ENCODE results near the gene PHYKPL.

The PHYKPL gene

GRCh38 chr5:178189433-178189832 is 43.2 kb downstream of the PHYKPL start:
- no peaks in the 10 kb centered on the region for H3F3A ChIP-seq (ENCODE audit: insufficient read depth)
- H3K27me3 ChIP-seq (ENCODE audit: low read length), result no peaks in the 10 kb centered on the region
- no peaks in the 10 kb centered on the region for H3K9me3 ChIP-seq (ENCODE audit: insufficient read depth, low read length)
- H3K36me3 ChIP-seq (ENCODE audit: low read length), result no peaks in the 10 kb centered on the region
- H3K4me3 ChIP-seq (ENCODE audit: insufficient read depth, low read length, poor library complexity, severe bottlenecking), result no peak overlapping the region
- H4K20me1 ChIP-seq (ENCODE audit: low read depth, low read length), result no peaks in the 10 kb centered on the region
- no peak overlapping the region for H3K27ac ChIP-seq (ENCODE audit: low read depth, low read length)
- TF ChIP-seq, protein P1, sequence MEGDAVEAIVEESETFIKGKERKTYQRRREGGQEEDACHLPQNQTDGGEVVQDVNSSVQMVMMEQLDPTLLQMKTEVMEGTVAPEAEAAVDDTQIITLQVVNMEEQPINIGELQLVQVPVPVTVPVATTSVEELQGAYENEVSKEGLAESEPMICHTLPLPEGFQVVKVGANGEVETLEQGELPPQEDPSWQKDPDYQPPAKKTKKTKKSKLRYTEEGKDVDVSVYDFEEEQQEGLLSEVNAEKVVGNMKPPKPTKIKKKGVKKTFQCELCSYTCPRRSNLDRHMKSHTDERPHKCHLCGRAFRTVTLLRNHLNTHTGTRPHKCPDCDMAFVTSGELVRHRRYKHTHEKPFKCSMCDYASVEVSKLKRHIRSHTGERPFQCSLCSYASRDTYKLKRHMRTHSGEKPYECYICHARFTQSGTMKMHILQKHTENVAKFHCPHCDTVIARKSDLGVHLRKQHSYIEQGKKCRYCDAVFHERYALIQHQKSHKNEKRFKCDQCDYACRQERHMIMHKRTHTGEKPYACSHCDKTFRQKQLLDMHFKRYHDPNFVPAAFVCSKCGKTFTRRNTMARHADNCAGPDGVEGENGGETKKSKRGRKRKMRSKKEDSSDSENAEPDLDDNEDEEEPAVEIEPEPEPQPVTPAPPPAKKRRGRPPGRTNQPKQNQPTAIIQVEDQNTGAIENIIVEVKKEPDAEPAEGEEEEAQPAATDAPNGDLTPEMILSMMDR (IDR thresholded peaks at IDR 0.05; ENCODE audit: insufficient read depth, low read length, poor library complexity, severe bottlenecking), result no peak
- no peak for TF ChIP-seq EZH2phosphoT487 (conservative IDR thresholded peaks at IDR 0.05; ENCODE audit: low read length)
- H2AFZ ChIP-seq (ENCODE audit: low read depth, low read length, severe bottlenecking), result no peak overlapping the region
- H3K9ac ChIP-seq (ENCODE audit: low read length), result no peak overlapping the region
- no peaks in the 10 kb centered on the region for H3K79me2 ChIP-seq (ENCODE audit: insufficient read depth, low read length)
- H3K4me2 ChIP-seq (ENCODE audit: low read depth, low read length, poor library complexity, severe bottlenecking), result no peak overlapping the region
- H3K9me2 ChIP-seq (replicated peaks; ENCODE audit: insufficient read depth, low read length), result no peaks in the 10 kb centered on the region

GRCh38 chr5:178187014-178187413 is 45.6 kb downstream of the PHYKPL start, which contains the start of gene GMCL2:
TSS of gene GMCL2 (minus strand) at chr5:178187371. CDS start at chr5:178187299, 72 bp downstream.
- no peak within 1 kb of the TSS for H3K4me3 ChIP-seq (ENCODE audit: insufficient read depth, low read length, poor library complexity, severe bottlenecking)
- H3K79me2 ChIP-seq (ENCODE audit: insufficient read depth, low read length), result no peaks in the 10 kb centered on the region
- H3F3A ChIP-seq (ENCODE audit: insufficient read depth), result no peaks in the 10 kb centered on the region
- no peak within 1 kb of the TSS for H3K4me2 ChIP-seq (ENCODE audit: low read depth, low read length, poor library complexity, severe bottlenecking)
- no peaks in the 10 kb centered on the region for H3K36me3 ChIP-seq (ENCODE audit: low read length)
- H2AFZ ChIP-seq (ENCODE audit: low read depth, low read length, severe bottlenecking), result no peak within 1 kb of the TSS
- no peaks in the 10 kb centered on the region for H3K9me3 ChIP-seq (ENCODE audit: insufficient read depth, low read length)
- H3K9ac ChIP-seq (ENCODE audit: low read length), result no peak within 1 kb of the TSS
- no peak for TF ChIP-seq EZH2phosphoT487 (conservative IDR thresholded peaks at IDR 0.05; ENCODE audit: low read length)
- TF ChIP-seq, protein P1 (IDR thresholded peaks at IDR 0.05; ENCODE audit: insufficient read depth, low read length, poor library complexity, severe bottlenecking), result no peak
- no peaks in the 10 kb centered on the region for H3K27me3 ChIP-seq (ENCODE audit: low read length)
- no peak within 1 kb of the TSS for H3K27ac ChIP-seq (ENCODE audit: low read depth, low read length)
- H4K20me1 ChIP-seq (ENCODE audit: low read depth, low read length), result no peaks in the 10 kb centered on the region
- H3K9me2 ChIP-seq (replicated peaks; ENCODE audit: insufficient read depth, low read length), result no peaks in the 10 kb centered on the region

DNA sequence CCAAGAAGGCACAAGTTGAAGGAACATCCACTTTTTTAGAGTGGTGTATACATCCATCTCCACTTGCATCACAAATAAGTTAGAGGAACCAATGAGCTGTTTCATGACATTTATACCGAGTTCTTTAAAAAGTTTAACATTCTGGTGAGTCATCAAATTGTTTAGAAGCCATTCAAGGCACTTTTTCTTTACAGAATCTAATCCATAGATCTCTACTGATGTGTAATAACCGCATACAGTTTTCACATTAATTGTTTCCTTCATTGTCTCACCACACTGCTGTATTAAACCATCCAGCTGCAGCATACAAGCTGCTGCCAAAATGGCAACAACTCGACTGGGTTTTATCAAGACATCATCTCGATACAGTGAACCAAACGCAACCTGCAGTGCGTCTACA is 46.2 kb downstream of the PHYKPL start:
- no peaks in the 10 kb centered on the region for H3K9me2 ChIP-seq (replicated peaks; ENCODE audit: insufficient read depth, low read length)
- H4K20me1 ChIP-seq (ENCODE audit: low read depth, low read length), result no peaks in the 10 kb centered on the region
- no peaks in the 10 kb centered on the region for H3K27me3 ChIP-seq (ENCODE audit: low read length)
- no peak overlapping the region for H2AFZ ChIP-seq (ENCODE audit: low read depth, low read length, severe bottlenecking)
- H3K36me3 ChIP-seq (ENCODE audit: low read length), result no peaks in the 10 kb centered on the region
- H3K9ac ChIP-seq (ENCODE audit: low read length), result no peak overlapping the region
- H3K4me3 ChIP-seq (ENCODE audit: insufficient read depth, low read length, poor library complexity, severe bottlenecking), result no peak overlapping the region
- no peaks in the 10 kb centered on the region for H3K9me3 ChIP-seq (ENCODE audit: insufficient read depth, low read length)
- H3K27ac ChIP-seq (ENCODE audit: low read depth, low read length), result no peak overlapping the region
- no peaks in the 10 kb centered on the region for H3F3A ChIP-seq (ENCODE audit: insufficient read depth)
- no peaks in the 10 kb centered on the region for H3K79me2 ChIP-seq (ENCODE audit: insufficient read depth, low read length)
- TF ChIP-seq, protein P1 (IDR thresholded peaks at IDR 0.05; ENCODE audit: insufficient read depth, low read length, poor library complexity, severe bottlenecking), result no peak
- TF ChIP-seq EZH2phosphoT487 (conservative IDR thresholded peaks at IDR 0.05; ENCODE audit: low read length), result no peak
- no peak overlapping the region for H3K4me2 ChIP-seq (ENCODE audit: low read depth, low read length, poor library complexity, severe bottlenecking)
